ENCODE results near the gene SERPIND1.

Gene SERPIND1

GRCh38 chr22:20805972-20806471, 32.1 kb downstream of the SERPIND1 start:
- Histone ChIP-seq H3K4me1 (ENCODE audit: control insufficient read depth, insufficient read depth, low read length) (no peaks in the 10 kb centered on the region), H3K36me3 (ENCODE audit: control insufficient read depth in 2 of 2, insufficient read depth in 1 of 2, low read length in 2 of 2) (peaks cover 7 to 92% of the 10 kb centered on the region in 2 experiments; a peak in 2 of 3 replicates), H3K27ac (ENCODE audit: extremely low read depth, low read depth, low read length) (no peak overlapping the region), H3K4me3 (ENCODE audit: low read depth, low read length) (no peak overlapping the region), H3K9me3 (ENCODE audit: control insufficient read depth, insufficient read depth, low read depth, low read length) (no peaks in the 10 kb centered on the region)
- TF ChIP-seq ZNF623 (tag by site-specific recombination; IDR thresholded peaks at IDR 0.05) (no peak), ZNF423 (tag by site-specific recombination; IDR thresholded peaks at IDR 0.05) (no peak), ZNF37A (tag by site-specific recombination; IDR thresholded peaks at IDR 0.05) (no peak), ZBTB17 (tag by site-specific recombination; IDR thresholded peaks at IDR 0.05) (no peak), ZNF354C (tag by site-specific recombination; IDR thresholded peaks at IDR 0.05; ENCODE audit: borderline replicate concordance, low read depth) (no peak), ZNF2 (tag by site-specific recombination; IDR thresholded peaks at IDR 0.05) (no peak), PRDM6 (tag by site-specific recombination; IDR thresholded peaks at IDR 0.05) (no peak)
- ChIA-PET POLR2A (interaction anchor here (0.9 kb wide), 1 partner anchor 176 kb away, joined by 3 read pairs; the partner anchor contains the start of gene LZTR1), CTCF (interaction anchor here (0.6 to 1.2 kb wide), 7 partner anchors 8 to 80 kb away, joined by 3 to 4 read pairs (median 3); no protein-coding TSS in a partner anchor)

GRCh38 chr22:20807315-20807752, 33.4 kb downstream of the SERPIND1 start:
- ChIA-PET CTCF (no interaction called here), POLR2A (no interaction called here)
- Histone ChIP-seq H3K4me1 (ENCODE audit: control insufficient read depth, insufficient read depth, low read length) (no peaks in the 10 kb centered on the region), H3K27ac (ENCODE audit: extremely low read depth, low read depth, low read length) (no peak overlapping the region), H3K9me3 (ENCODE audit: control insufficient read depth, insufficient read depth, low read depth, low read length) (no peaks in the 10 kb centered on the region), H3K4me3 (ENCODE audit: low read depth, low read length) (no peak overlapping the region), H3K36me3 (ENCODE audit: control insufficient read depth in 2 of 2, insufficient read depth in 1 of 2, low read length in 2 of 2) (peaks cover 0 to 88% of the 10 kb centered on the region in 2 experiments; a peak in 2 of 3 replicates)
- TF ChIP-seq ZNF138 (tag by site-specific recombination; IDR thresholded peaks at IDR 0.05; ENCODE audit: borderline replicate concordance) (no peak), CTCF (tag by site-specific recombination; IDR thresholded peaks at IDR 0.05) (no peak), ZFP37 (tag by site-specific recombination; IDR thresholded peaks at IDR 0.05) (peak; percentile 73; the same call in 1 of the 2 replicates), ZNF843 (tag by site-specific recombination; IDR thresholded peaks at IDR 0.05) (no peak), ZNF558 (tag by site-specific recombination; IDR thresholded peaks at IDR 0.05) (no peak), ZNF514 (tag by site-specific recombination; IDR thresholded peaks at IDR 0.05) (no peak)

- no peaks in the 10 kb centered on the region for H3K9me3 ChIP-seq (ENCODE audit: control insufficient read depth, insufficient read depth, low read depth, low read length)
- POLR2A ChIA-PET: no interaction called here
- CTCF ChIA-PET: interaction anchor here (0.6 to 2.0 kb wide), 2 partner anchors 24 to 85 kb away, joined by 3 to 6 read pairs; no protein-coding TSS in a partner anchor
- no peaks in the 10 kb centered on the region for H3K4me1 ChIP-seq (ENCODE audit: control insufficient read depth, insufficient read depth, low read length)
- H3K4me3 ChIP-seq (ENCODE audit: low read depth, low read length): no peak overlapping the region
- H3K27ac ChIP-seq (ENCODE audit: extremely low read depth, low read depth, low read length): no peak overlapping the region
- H3K36me3 ChIP-seq (ENCODE audit: control insufficient read depth in 2 of 2, insufficient read depth in 1 of 2, low read length in 2 of 2): peaks cover 0 to 87% of the 10 kb centered on the region in 2 experiments; a peak in 2 of 3 replicates
- no peak for TF ChIP-seq ZNF596 (tag by site-specific recombination; IDR thresholded peaks at IDR 0.05)
- TF ChIP-seq ZNF558 (tag by site-specific recombination; IDR thresholded peaks at IDR 0.05): no peak
- no peak for TF ChIP-seq ZNF768 (tag by site-specific recombination; IDR thresholded peaks at IDR 0.05)
- no peak for TF ChIP-seq WT1 (tag by site-specific recombination; IDR thresholded peaks at IDR 0.05)
- no peak for TF ChIP-seq ZNF658 (tag by site-specific recombination; IDR thresholded peaks at IDR 0.05)
- no peak for TF ChIP-seq ZNF341 (tag by site-specific recombination; IDR thresholded peaks at IDR 0.05; ENCODE audit: low read depth)
- no peak for TF ChIP-seq GLIS2 (tag by site-specific recombination; IDR thresholded peaks at IDR 0.05)
- no peak for TF ChIP-seq GLI4 (tag by site-specific recombination; IDR thresholded peaks at IDR 0.05)
- TF ChIP-seq ZNF18 (tag by site-specific recombination; IDR thresholded peaks at IDR 0.05): no peak
- no peak for TF ChIP-seq ZNF121 (tag by site-specific recombination; IDR thresholded peaks at IDR 0.05)
- TF ChIP-seq ZNF76 (tag by site-specific recombination; IDR thresholded peaks at IDR 0.05; ENCODE audit: borderline replicate concordance, low read depth): no peak
- TF ChIP-seq ZFP41 (tag by site-specific recombination; IDR thresholded peaks at IDR 0.05; ENCODE audit: borderline replicate concordance): no peak
- no peak for TF ChIP-seq ZSCAN5A (tag by site-specific recombination; IDR thresholded peaks at IDR 0.05)
- no peak for TF ChIP-seq ZNF549 (tag by site-specific recombination; IDR thresholded peaks at IDR 0.05)
- no peak for TF ChIP-seq ZNF792 (tag by site-specific recombination; IDR thresholded peaks at IDR 0.05)
These were observed 34.9 kb downstream of the SERPIND1 start for GRCh38 chr22:20808844-20809243.

Data from HEK293 (cell line).